Mammary epithelial cell (primary cell): Measurements from ENCODE around the gene CCL28.

Experiments
- CTCF ChIP-seq, 2 donors: IDR thresholded peaks in 1 of 2; conservative IDR thresholded peaks in 1 of 2; 2 replicates each; pipeline ENCODE4 v1.5.1; 2011 to 2012; ENCODE audit warnings: inconsistent platforms in 2 of 2, low read length in 2 of 2, mild to moderate bottlenecking in 2 of 2, control low read depth in 1 of 2, low read depth in 1 of 2; ENCODE audit not compliant: insufficient read depth in 1 of 2; ENCODE audit errors: extremely low read depth in 1 of 2
- EZH2 ChIP-seq: IDR thresholded peaks from 2 replicates; pipeline ENCODE4 v1.6.1; 2012; ENCODE audit warnings: low read length, inconsistent platforms, borderline replicate concordance

- TF ChIP-seq CTCF (conservative IDR thresholded peaks at IDR 0.05 in 1 of 2, IDR thresholded peaks at IDR 0.05 in 1 of 2; ENCODE audit: extremely low read depth in 1 of 2, insufficient read depth in 1 of 2, low read depth in 1 of 2, low read length in 2 of 2) = no peak
- TF ChIP-seq EZH2 = no peak
These were observed 54.3 kb downstream of the CCL28 start for GRCh38 chr5:43357878-43358281.
